ENCODE measurements around the gene UBE3A. TPM values are rescaled to one million over a fixed set of nuclear protein-coding genes. Genes with fewer than 3 reads are reported as not detected.

The UBE3A gene
- total RNA-seq = 100 to 1,000 TPM in 1 of 2 experiments, 10 to 100 TPM in 1; 89.0 to 102 TPM

- Mint-ChIP-seq H3K4me3 (peak within 1 kb of the TSS; percentile 89), H3K36me3 (peaks cover 7% of the 10 kb centered on the region), H3K4me1 (ENCODE audit: low read depth) (peaks cover 23% of the 10 kb centered on the region), H3K27ac (peak within 1 kb of the TSS; percentile 87), H3K27me3 (no peaks in the 10 kb centered on the region), H3K9me3 (no peaks in the 10 kb centered on the region)
- POLR2A ChIA-PET = interaction anchor here (1.6 kb wide), 1 partner anchor 46 kb away, joined by 7 read pairs; no protein-coding TSS in a partner anchor
- DNase-seq = peak; percentile 91
- CTCF ChIA-PET = interaction anchor here (0.7 kb wide), 2 partner anchors 81 to 117 kb away, joined by 3 read pairs; no protein-coding TSS in a partner anchor
- intact Hi-C loops (cut with micrococcal nuclease) = loop anchor here (1.0 to 5.0 kb wide), 8 partner anchors 22 to 666 kb away; partner anchors contain the start of gene ATP10A
These were observed at the start of gene UBE3A for GRCh38 chr15:25438601-25439368. UBE3A (minus strand) TSS chr15:25439024; CDS start chr15:25409107, 29,917 bp downstream.

- no peak for DNase-seq
- peaks cover 4% of the 10 kb centered on the region for H3K27me3 Mint-ChIP-seq
- H3K9me3 Mint-ChIP-seq = peaks cover 12% of the 10 kb centered on the region
- H3K27ac Mint-ChIP-seq = no peak overlapping the region
- ChIA-PET POLR2A (no interaction called here), CTCF (no interaction called here)
- intact Hi-C loops (cut with micrococcal nuclease) = no loop called here
- peaks cover 2% of the 10 kb centered on the region for H3K36me3 Mint-ChIP-seq
- no peak overlapping the region for H3K4me3 Mint-ChIP-seq
- no peaks in the 10 kb centered on the region for H3K4me1 Mint-ChIP-seq (ENCODE audit: low read depth)
These were observed 48.5 kb upstream of the UBE3A start for GRCh38 chr15:25487226-25487884.

- POLR2A ChIA-PET = no interaction called here
- H3K4me1 Mint-ChIP-seq (ENCODE audit: low read depth) = no peaks in the 10 kb centered on the region
- no peak overlapping the region for H3K27ac Mint-ChIP-seq
- H3K27me3 Mint-ChIP-seq = peaks cover 2% of the 10 kb centered on the region
- H3K4me3 Mint-ChIP-seq = no peak overlapping the region
- CTCF ChIA-PET = no interaction called here
- no peaks in the 10 kb centered on the region for H3K36me3 Mint-ChIP-seq
- DNase-seq = no peak
- intact Hi-C loops (cut with micrococcal nuclease) = no loop called here
- peaks cover 9% of the 10 kb centered on the region for H3K9me3 Mint-ChIP-seq
These were observed 47.2 kb upstream of the UBE3A start for GRCh38 chr15:25486051-25486450.

- H3K27ac Mint-ChIP-seq = no peak overlapping the region
- peaks cover 2% of the 10 kb centered on the region for H3K27me3 Mint-ChIP-seq
- CTCF ChIA-PET = no interaction called here
- POLR2A ChIA-PET = no interaction called here
- no peak overlapping the region for H3K4me3 Mint-ChIP-seq
- no peaks in the 10 kb centered on the region for H3K36me3 Mint-ChIP-seq
- no peaks in the 10 kb centered on the region for H3K9me3 Mint-ChIP-seq
- no peaks in the 10 kb centered on the region for H3K4me1 Mint-ChIP-seq (ENCODE audit: low read depth)
- no peak for DNase-seq
- intact Hi-C loops (cut with micrococcal nuclease) = no loop called here
These were observed 42.5 kb upstream of the UBE3A start for GRCh38 chr15:25481208-25481859.

GRCh38 chr15:25478313-25478712 is 39.5 kb upstream of the UBE3A start:
- ChIA-PET POLR2A (no interaction called here), CTCF (no interaction called here)
- no peak overlapping the region for H3K4me3 Mint-ChIP-seq
- no peak for DNase-seq
- no peaks in the 10 kb centered on the region for H3K4me1 Mint-ChIP-seq (ENCODE audit: low read depth)
- H3K9me3 Mint-ChIP-seq = no peaks in the 10 kb centered on the region
- no peaks in the 10 kb centered on the region for H3K36me3 Mint-ChIP-seq
- intact Hi-C loops (cut with micrococcal nuclease) = no loop called here
- H3K27ac Mint-ChIP-seq = no peak overlapping the region
- no peaks in the 10 kb centered on the region for H3K27me3 Mint-ChIP-seq

DNA sequence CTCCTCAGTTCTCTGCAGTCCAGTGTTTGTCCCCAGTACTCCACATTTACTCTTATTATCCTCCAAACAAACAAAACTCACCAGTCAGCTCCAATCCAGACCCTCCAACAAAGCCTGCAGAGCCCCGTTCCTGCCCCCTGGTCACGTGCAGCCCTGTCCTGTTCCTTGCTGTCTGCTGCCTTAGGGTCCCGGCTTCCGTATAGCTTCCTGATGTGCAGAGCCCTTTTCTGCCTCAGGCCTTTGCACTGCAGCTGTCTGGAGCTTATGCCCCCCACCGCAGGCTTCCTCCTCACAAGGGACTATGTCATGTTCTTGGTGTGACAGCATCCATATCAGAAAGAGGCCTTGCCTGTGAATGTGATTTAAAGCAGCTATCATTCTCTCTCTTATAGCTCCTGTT is 39.0 kb upstream of the UBE3A start:
- Mint-ChIP-seq H3K4me3 (no peak overlapping the region), H3K27me3 (no peaks in the 10 kb centered on the region), H3K27ac (no peak overlapping the region), H3K4me1 (ENCODE audit: low read depth) (no peaks in the 10 kb centered on the region), H3K9me3 (no peaks in the 10 kb centered on the region), H3K36me3 (no peaks in the 10 kb centered on the region)
- CTCF ChIA-PET = no interaction called here
- intact Hi-C loops (cut with micrococcal nuclease) = no loop called here
- no peak for DNase-seq
- POLR2A ChIA-PET = no interaction called here

GRCh38 chr15:25474251-25474650 is 35.4 kb upstream of the UBE3A start:
- peaks cover 12% of the 10 kb centered on the region for H3K9me3 Mint-ChIP-seq

DNA sequence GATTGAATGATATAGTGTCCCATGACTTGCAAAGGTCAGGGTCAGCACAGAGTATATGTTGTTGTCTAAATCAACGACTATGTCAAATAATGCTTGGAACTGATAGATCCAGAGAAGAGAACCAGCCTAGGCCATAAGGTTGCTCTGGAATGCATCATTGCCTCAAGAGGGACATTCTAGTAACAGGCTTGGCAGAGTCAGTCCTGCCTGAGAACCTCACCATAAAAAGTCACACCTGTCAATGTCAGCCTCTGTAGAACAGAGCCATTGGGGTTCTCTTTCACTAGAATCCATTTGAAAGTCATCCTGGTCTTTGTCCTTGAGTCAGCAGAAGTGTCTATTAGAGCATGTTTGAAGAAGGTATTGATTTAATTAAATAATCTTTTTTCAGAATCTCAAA is 31.4 kb upstream of the UBE3A start:
- POLR2A ChIA-PET = no interaction called here
- CTCF ChIA-PET = no interaction called here
- no peak for DNase-seq
- Mint-ChIP-seq H3K27ac (no peak overlapping the region), H3K9me3 (peaks cover 12% of the 10 kb centered on the region), H3K4me3 (no peak overlapping the region), H3K4me1 (ENCODE audit: low read depth) (no peaks in the 10 kb centered on the region), H3K27me3 (peaks cover 8% of the 10 kb centered on the region), H3K36me3 (no peaks in the 10 kb centered on the region)
- intact Hi-C loops (cut with micrococcal nuclease) = no loop called here

More at GRCh38 chr15:25474251-25474650, 35.4 kb upstream of the UBE3A start:
- intact Hi-C loops (cut with micrococcal nuclease) = no loop called here
- Mint-ChIP-seq H3K27ac (no peak overlapping the region), H3K36me3 (no peaks in the 10 kb centered on the region), H3K4me1 (ENCODE audit: low read depth) (no peaks in the 10 kb centered on the region), H3K27me3 (no peaks in the 10 kb centered on the region), H3K4me3 (no peak overlapping the region)
- POLR2A ChIA-PET = no interaction called here
- DNase-seq = no peak
- CTCF ChIA-PET = no interaction called here

DNA sequence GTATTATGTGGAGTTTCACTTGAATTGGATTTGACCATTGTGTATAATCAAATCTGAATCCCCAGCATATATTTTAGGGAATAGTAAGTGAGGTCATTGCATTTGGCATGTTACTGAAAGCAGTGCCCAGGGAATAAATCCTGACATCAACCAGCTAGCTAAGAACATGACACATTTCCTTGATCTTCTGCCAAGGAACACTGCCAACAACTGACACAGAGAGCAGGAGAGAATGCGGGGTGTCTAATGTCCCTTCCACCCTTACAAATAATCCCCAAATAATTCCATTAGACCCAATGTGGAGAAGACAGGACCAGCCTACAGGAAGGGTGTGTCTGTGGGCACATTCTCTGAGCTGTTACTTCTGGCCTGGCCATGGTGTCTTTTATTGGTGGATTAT is 30.6 kb upstream of the UBE3A start:
- ChIA-PET CTCF (no interaction called here), POLR2A (no interaction called here)
- Mint-ChIP-seq H3K4me3 (no peak overlapping the region), H3K27me3 (peaks cover 8% of the 10 kb centered on the region), H3K9me3 (peaks cover 12% of the 10 kb centered on the region), H3K36me3 (no peaks in the 10 kb centered on the region), H3K27ac (no peak overlapping the region), H3K4me1 (ENCODE audit: low read depth) (no peaks in the 10 kb centered on the region)
- DNase-seq = no peak
- intact Hi-C loops (cut with micrococcal nuclease) = no loop called here

DNA sequence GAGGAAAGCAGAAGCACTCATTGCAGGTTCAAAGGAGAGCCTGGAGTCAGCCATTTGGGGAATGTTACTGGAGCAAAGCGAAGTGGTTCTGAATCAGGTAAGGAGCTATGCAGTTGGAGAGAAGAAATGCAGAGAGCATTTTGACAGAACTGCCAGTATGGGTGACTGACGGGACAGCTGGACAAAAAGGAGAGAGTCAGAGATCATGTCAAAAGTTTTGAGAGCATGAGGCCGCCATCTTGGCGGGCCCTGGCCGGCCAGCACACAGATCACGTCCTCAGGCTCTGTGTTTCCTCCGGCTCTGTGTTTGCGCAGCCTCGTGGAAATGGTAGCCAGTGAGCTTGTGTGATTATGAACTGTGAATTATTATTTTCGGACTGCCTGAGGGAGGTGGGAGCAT is 29.8 kb upstream of the UBE3A start:
- Mint-ChIP-seq H3K4me3 (no peak overlapping the region), H3K27ac (no peak overlapping the region), H3K36me3 (no peaks in the 10 kb centered on the region), H3K4me1 (ENCODE audit: low read depth) (no peaks in the 10 kb centered on the region), H3K9me3 (peaks cover 12% of the 10 kb centered on the region), H3K27me3 (peaks cover 8% of the 10 kb centered on the region)
- intact Hi-C loops (cut with micrococcal nuclease) = no loop called here
- DNase-seq = no peak
- ChIA-PET POLR2A (no interaction called here), CTCF (no interaction called here)

DNA sequence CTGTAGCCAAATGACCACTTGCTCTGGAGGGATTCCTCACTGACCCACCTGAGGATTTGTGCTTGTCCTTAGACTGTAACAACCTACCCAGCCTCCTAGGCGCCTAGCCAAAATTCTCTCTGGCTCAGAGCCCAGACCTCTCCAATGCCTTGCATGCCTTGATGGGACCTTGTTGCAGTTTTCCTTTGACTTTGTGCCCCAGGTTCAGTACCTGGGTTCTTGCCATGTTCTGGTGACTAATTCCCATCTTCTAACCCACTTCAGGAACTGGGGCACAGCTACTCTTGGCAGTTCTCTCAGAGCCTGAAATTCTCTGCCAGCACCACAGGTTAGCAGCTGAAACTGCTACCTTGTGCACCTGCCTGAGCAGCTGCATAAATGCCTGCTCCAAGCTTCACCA is 27.0 kb upstream of the UBE3A start:
- intact Hi-C loops (cut with micrococcal nuclease) = no loop called here
- CTCF ChIA-PET = no interaction called here

DNA sequence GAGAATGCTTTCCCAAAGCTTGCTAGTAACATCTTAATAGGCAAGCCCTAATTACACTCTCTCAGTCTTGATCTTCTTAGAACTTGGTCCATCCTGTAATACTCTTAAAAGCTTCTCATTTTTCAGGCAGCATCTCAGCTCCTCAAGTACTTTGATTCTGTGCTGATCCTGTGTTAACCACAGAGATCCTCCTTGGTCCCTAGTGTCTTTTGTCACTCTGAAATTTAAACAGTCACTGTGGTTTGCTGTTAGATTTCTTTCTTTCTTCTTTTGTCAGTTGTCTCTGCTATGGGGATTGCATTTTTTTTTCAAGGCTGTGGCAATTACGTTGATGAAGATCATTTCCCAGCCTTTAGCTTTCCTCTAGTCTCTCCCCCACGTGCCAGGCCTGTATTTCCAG is 26.0 kb upstream of the UBE3A start:
- Mint-ChIP-seq H3K4me1 (ENCODE audit: low read depth) (no peaks in the 10 kb centered on the region), H3K4me3 (no peak overlapping the region), H3K9me3 (no peaks in the 10 kb centered on the region), H3K27ac (no peak overlapping the region), H3K36me3 (no peaks in the 10 kb centered on the region), H3K27me3 (peaks cover 10% of the 10 kb centered on the region)
- no peak for DNase-seq
- intact Hi-C loops (cut with micrococcal nuclease) = no loop called here
- CTCF ChIA-PET = no interaction called here
- POLR2A ChIA-PET = no interaction called here

More for the DNA sequence above, 27.0 kb upstream of the UBE3A start:
- Mint-ChIP-seq H3K36me3 (no peaks in the 10 kb centered on the region), H3K9me3 (no peaks in the 10 kb centered on the region), H3K4me1 (ENCODE audit: low read depth) (no peaks in the 10 kb centered on the region), H3K27me3 (peaks cover 10% of the 10 kb centered on the region), H3K4me3 (no peak overlapping the region), H3K27ac (no peak overlapping the region)
- no peak for DNase-seq
- POLR2A ChIA-PET = no interaction called here
